ENCODE data around the gene SMIM45.

The SMIM45 gene

GRCh38 chr22:41989246-41989645, 37.3 kb downstream of the SMIM45 start:
- no peak overlapping the region for H3K4me3 ChIP-seq (ENCODE audit: low read depth, low read length)
- DNase-seq (ENCODE audit: low read depth) = no peak
- TF ChIP-seq CTCF (IDR thresholded peaks at IDR 0.05; ENCODE audit: insufficient read depth, low read length, poor library complexity, severe bottlenecking) = no peak
- no peaks in the 10 kb centered on the region for H3K27me3 ChIP-seq (ENCODE audit: control insufficient read depth, insufficient read depth, low read length)
- H3K36me3 ChIP-seq (ENCODE audit: control insufficient read depth, insufficient read depth, low read length) = no peaks in the 10 kb centered on the region

DNA sequence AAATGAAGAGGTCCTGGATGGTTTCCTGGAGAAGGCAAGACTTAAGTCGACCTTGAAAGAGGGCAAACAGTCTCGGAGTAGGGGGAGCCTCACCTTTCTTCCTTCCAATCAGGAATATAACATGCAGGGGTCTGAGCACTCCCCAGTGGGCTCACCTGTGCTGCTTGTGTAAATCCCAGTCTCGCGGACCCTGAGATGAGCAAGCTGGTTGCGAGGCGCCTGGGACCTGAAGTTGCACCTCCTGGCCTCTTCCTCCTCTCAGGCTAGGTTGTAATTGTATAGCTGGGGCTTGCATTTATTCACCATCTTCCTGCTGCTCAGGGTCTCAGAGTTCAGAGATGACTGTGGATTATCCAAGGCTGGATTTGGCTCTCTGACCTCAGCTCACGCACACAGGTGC, 39.2 kb downstream of the SMIM45 start:
- no peak for DNase-seq (ENCODE audit: low read depth)
- Histone ChIP-seq H3K4me3 (ENCODE audit: low read depth, low read length) (no peak overlapping the region), H3K36me3 (ENCODE audit: control insufficient read depth, insufficient read depth, low read length) (no peaks in the 10 kb centered on the region), H3K27me3 (ENCODE audit: control insufficient read depth, insufficient read depth, low read length) (no peaks in the 10 kb centered on the region)
- TF ChIP-seq CTCF (IDR thresholded peaks at IDR 0.05; ENCODE audit: insufficient read depth, low read length, poor library complexity, severe bottlenecking) = no peak

DNA sequence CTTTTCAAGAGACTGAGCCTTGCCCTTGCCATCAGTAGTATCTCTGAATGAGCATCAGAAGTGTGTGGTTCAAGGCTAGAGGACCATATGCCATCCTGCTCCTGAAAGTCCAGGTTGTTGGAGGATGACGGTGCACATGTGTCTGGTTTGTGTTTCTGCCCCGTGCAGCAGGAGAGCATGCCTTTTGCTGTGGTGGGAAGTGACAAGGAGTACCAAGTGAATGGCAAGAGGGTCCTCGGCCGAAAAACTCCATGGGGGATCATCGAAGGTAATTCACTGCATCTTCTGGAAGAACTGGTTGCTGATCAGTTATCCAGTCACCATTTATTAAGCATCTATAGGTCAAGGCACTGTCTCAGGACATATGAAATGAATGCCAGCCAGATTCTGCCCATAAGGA, 40.5 kb downstream of the SMIM45 start:
- no peak for TF ChIP-seq CTCF (IDR thresholded peaks at IDR 0.05; ENCODE audit: insufficient read depth, low read length, poor library complexity, severe bottlenecking)
- H3K27me3 ChIP-seq (ENCODE audit: control insufficient read depth, insufficient read depth, low read length) = no peaks in the 10 kb centered on the region
- no peaks in the 10 kb centered on the region for H3K36me3 ChIP-seq (ENCODE audit: control insufficient read depth, insufficient read depth, low read length)
- H3K4me3 ChIP-seq (ENCODE audit: low read depth, low read length) = no peak overlapping the region
- no peak for DNase-seq (ENCODE audit: low read depth)

- no peaks in the 10 kb centered on the region for H3K27me3 ChIP-seq (ENCODE audit: control insufficient read depth, insufficient read depth, low read length)
- no peaks in the 10 kb centered on the region for H3K36me3 ChIP-seq (ENCODE audit: control insufficient read depth, insufficient read depth, low read length)
- no peak for DNase-seq (ENCODE audit: low read depth)
- no peak for TF ChIP-seq CTCF (IDR thresholded peaks at IDR 0.05; ENCODE audit: insufficient read depth, low read length, poor library complexity, severe bottlenecking)
- no peak overlapping the region for H3K4me3 ChIP-seq (ENCODE audit: low read depth, low read length)
Observed at GRCh38 chr22:41995211-41995610, 43.3 kb downstream of the SMIM45 start.

DNA sequence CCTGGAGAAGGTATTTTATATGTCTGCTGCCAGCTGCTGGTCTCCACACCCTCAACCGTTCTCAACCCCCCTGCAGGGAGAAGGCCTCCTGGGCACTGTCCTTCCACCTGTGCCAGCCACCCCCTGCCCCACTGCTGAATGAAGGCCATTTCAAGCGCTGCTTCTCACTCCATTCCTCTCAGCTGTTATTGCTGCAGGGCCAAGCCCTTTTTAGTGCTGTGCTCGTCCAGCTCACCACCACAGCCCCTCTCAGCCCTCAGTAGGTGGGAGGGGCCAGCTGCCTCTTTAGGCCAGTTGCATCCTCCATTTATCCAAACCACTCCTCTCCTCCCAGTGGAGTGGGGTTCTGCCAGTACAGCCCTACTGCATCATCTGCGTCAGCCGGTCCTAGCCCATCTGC, 44.9 kb downstream of the SMIM45 start:
- Histone ChIP-seq H3K27me3 (ENCODE audit: control insufficient read depth, insufficient read depth, low read length) (no peaks in the 10 kb centered on the region), H3K36me3 (ENCODE audit: control insufficient read depth, insufficient read depth, low read length) (no peaks in the 10 kb centered on the region), H3K4me3 (ENCODE audit: low read depth, low read length) (no peak overlapping the region)
- no peak for TF ChIP-seq CTCF (IDR thresholded peaks at IDR 0.05; ENCODE audit: insufficient read depth, low read length, poor library complexity, severe bottlenecking)
- no peak for DNase-seq (ENCODE audit: low read depth)

DNA sequence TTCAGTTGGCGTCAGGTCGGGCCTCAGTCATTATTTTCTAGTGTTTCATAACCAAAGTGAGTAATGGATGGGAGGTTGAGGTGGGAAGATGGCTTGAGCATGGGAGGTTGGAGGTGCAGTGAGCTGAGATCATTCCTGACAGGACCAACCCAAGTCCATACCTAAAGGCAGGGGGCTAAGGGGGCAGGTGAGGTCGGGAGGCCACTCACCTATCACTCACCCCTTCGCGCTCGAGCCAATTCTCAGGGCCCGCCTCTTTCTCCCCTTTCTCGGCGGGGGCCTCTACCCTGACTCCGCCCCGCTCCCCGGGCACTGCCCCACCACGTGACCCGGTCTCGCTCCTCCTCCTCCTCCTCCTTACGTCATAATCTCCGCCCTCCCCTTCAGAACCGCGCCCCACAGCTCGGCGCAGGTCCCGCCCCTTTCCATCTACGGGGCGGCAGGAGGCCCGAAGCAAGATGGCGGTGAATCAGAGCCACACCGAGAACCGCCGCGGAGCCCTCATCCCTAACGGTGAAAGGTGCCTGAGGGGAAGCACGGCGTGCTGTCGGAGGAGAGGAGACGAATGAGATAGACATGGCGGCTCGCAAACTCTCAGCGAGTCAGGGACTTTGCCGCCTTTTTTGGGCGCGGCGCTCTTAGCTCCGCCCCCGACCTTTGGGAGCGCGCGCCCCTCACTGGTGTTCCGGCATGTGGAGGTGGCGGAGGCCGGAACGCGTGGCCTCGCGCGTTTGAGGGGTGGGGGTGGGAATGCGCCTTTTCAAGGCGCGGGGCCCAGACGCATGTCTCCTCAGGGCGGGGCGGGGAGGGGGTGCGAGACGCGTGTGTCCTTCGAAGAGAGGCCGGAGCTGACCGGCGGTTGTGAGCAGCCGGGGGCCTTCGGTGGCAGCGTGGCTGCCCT, 46.7 kb downstream of the SMIM45 start, which contains the start of gene WBP2NL:
WBP2NL (plus strand) TSS at position 428 of the 901 bp plus-strand sequence; CDS start at position 459, 31 bp downstream.
- Histone ChIP-seq H3K27me3 (ENCODE audit: control insufficient read depth, insufficient read depth, low read length) (no peaks in the 10 kb centered on the region), H3K4me3 (ENCODE audit: low read depth, low read length) (peak within 1 kb of the TSS; percentile 53), H3K36me3 (ENCODE audit: control insufficient read depth, insufficient read depth, low read length) (no peaks in the 10 kb centered on the region)
- DNase-seq (ENCODE audit: low read depth) = peak; percentile 29
- no peak for TF ChIP-seq CTCF (IDR thresholded peaks at IDR 0.05; ENCODE audit: insufficient read depth, low read length, poor library complexity, severe bottlenecking)

Data from kidney epithelial cell (primary cell).